T-helper 2 cell treated with Interferon-gamma antibody and Interleukin-4, amounts not matched to agents 100 ng/mL and 5 ng/mL, for 36 hours (primary cell): ENCODE data around the gene TMCC1. TPM values are rescaled to one million over a fixed set of nuclear protein-coding genes. Genes with fewer than 3 reads are reported as not detected.
"Not testable (repeated sequence)": the region's sequence is repeated elsewhere in the genome, so short reads cannot be mapped to it uniquely, and the experiment has no call there.

ENCODE experiments used
- intact Hi-C: fragments of 100-400 bp; cut with micrococcal nuclease; formaldehyde crosslinking; loops from one replicate; pipeline ENCODE4 v1.15.1; 2023
- total RNA-seq: library from RNA; stranded (reverse); gene quantifications from 2 replicates; pipeline ENCODE4 v1.2.3, GENCODE V29; 2022

Gene TMCC1
- total RNA-seq, 1 donor from 2014 or later = 16.8 TPM

GRCh38 chr3:129613367-129613740 is 280.2 kb downstream of the TMCC1 start:
- intact Hi-C loops = no loop called here

GRCh38 chr3:129612534-129613366 is 280.8 kb downstream of the TMCC1 start:
- intact Hi-C loops = no loop called here

GRCh38 chr3:129611812-129612533 is 281.5 kb downstream of the TMCC1 start:
- intact Hi-C loops = no loop called here

- intact Hi-C loops = no loop called here
Observed at GRCh38 chr3:129611446-129611800, 282.1 kb downstream of the TMCC1 start.

- intact Hi-C loops = not testable (repeated sequence)
Observed at GRCh38 chr3:129610794-129611445, 282.6 kb downstream of the TMCC1 start.

- intact Hi-C loops = no loop called here
Observed at GRCh38 chr3:129610276-129610675, 283.2 kb downstream of the TMCC1 start.

GRCh38 chr3:129609591-129610182 is 283.8 kb downstream of the TMCC1 start:
- intact Hi-C loops = loop anchor here (10.0 kb wide), 1 partner anchor 115 kb away; no protein-coding TSS in a partner anchor

- intact Hi-C loops = loop anchor here (10.0 kb wide), 1 partner anchor 114 kb away; no protein-coding TSS in a partner anchor
Observed at GRCh38 chr3:129608936-129609590, 284.4 kb downstream of the TMCC1 start.

GRCh38 chr3:129608087-129608935 is 285.2 kb downstream of the TMCC1 start:
- intact Hi-C loops = loop anchor here (10.0 kb wide), 1 partner anchor 114 kb away; no protein-coding TSS in a partner anchor

- intact Hi-C loops = loop anchor here (10.0 kb wide), 1 partner anchor 113 kb away; no protein-coding TSS in a partner anchor
Observed at GRCh38 chr3:129607391-129608068, 286.0 kb downstream of the TMCC1 start.

GRCh38 chr3:129606636-129607390 is 286.7 kb downstream of the TMCC1 start, which contains the start of gene PLXND1:
PLXND1 (minus strand) TSS chr3:129606676; CDS start chr3:129606639, 37 bp downstream.
- intact Hi-C loops = loop anchor here (10.0 kb wide), 1 partner anchor 112 kb away; no protein-coding TSS in a partner anchor

- intact Hi-C loops = loop anchor here (10.0 kb wide), 1 partner anchor 111 kb away; no protein-coding TSS in a partner anchor
Observed at GRCh38 chr3:129605922-129606635, 287.4 kb downstream of the TMCC1 start.

- intact Hi-C loops = loop anchor here (10.0 kb wide), 1 partner anchor 111 kb away; no protein-coding TSS in a partner anchor
Observed at GRCh38 chr3:129605203-129605921, 288.1 kb downstream of the TMCC1 start.

GRCh38 chr3:129604767-129605166 is 288.7 kb downstream of the TMCC1 start:
- intact Hi-C loops = loop anchor here (10.0 kb wide), 1 partner anchor 110 kb away; no protein-coding TSS in a partner anchor

- intact Hi-C loops = loop anchor here (10.0 kb wide), 1 partner anchor 109 kb away; no protein-coding TSS in a partner anchor
Observed at GRCh38 chr3:129603991-129604749, 289.3 kb downstream of the TMCC1 start.

- intact Hi-C loops = loop anchor here (10.0 kb wide), 1 partner anchor 109 kb away; no protein-coding TSS in a partner anchor
Observed at GRCh38 chr3:129603561-129603942, 290.0 kb downstream of the TMCC1 start.
